ENCODE measurements around the gene MOSMO. TPM values are rescaled to one million over a fixed set of nuclear protein-coding genes. Genes with fewer than 3 reads are reported as not detected.
"Not testable (repeated sequence)": the region's sequence is repeated elsewhere in the genome, so short reads cannot be mapped to it uniquely, and the experiment has no call there.

Gene MOSMO
- total RNA-seq, 2 donors from 2014 or later = 6.2 to 8.6 TPM

GRCh38 chr16:21989751-21990150, 18.2 kb upstream of the MOSMO start:
- no peaks in the 10 kb centered on the region for H3K27me3 Mint-ChIP-seq
- peak overlapping the region; percentile 32 for H3K27ac Mint-ChIP-seq
- no peaks in the 10 kb centered on the region for H3K9me3 ChIP-seq (ENCODE audit: control insufficient read depth, low read length, poor library complexity, severe bottlenecking)
- peaks cover 4% of the 10 kb centered on the region for H3K36me3 Mint-ChIP-seq (ENCODE audit: low read depth)
- ATAC-seq (no peak), DNase-seq (no peak)
- peaks cover 33% of the 10 kb centered on the region for H3K4me1 Mint-ChIP-seq
- no peak overlapping the region for H3K4me3 Mint-ChIP-seq

GRCh38 chr16:21990381-21990944, 17.4 kb upstream of the MOSMO start:
- Mint-ChIP-seq H3K4me1 (peaks cover 33% of the 10 kb centered on the region), H3K36me3 (ENCODE audit: low read depth) (peaks cover 4% of the 10 kb centered on the region), H3K27me3 (no peaks in the 10 kb centered on the region), H3K4me3 (peak overlapping the region; percentile 55), H3K27ac (peak overlapping the region; percentile 32)
- ATAC-seq (no peak), DNase-seq (no peak)
- no peaks in the 10 kb centered on the region for H3K9me3 ChIP-seq (ENCODE audit: control insufficient read depth, low read length, poor library complexity, severe bottlenecking)

GRCh38 chr16:21991621-21992020, 16.3 kb upstream of the MOSMO start:
- ATAC-seq (peak; percentile 46), DNase-seq (no peak)
- no peak overlapping the region for H3K4me3 Mint-ChIP-seq
- no peaks in the 10 kb centered on the region for H3K27me3 Mint-ChIP-seq
- H3K9me3 ChIP-seq (ENCODE audit: control insufficient read depth, low read length, poor library complexity, severe bottlenecking) = no peaks in the 10 kb centered on the region
- peak overlapping the region; percentile 59 for H3K27ac Mint-ChIP-seq
- peaks cover 33% of the 10 kb centered on the region for H3K4me1 Mint-ChIP-seq
- peaks cover 4% of the 10 kb centered on the region for H3K36me3 Mint-ChIP-seq (ENCODE audit: low read depth)

GRCh38 chr16:21994856-21995465, 12.9 kb upstream of the MOSMO start:
- no peak for DNase-seq
- Mint-ChIP-seq H3K36me3 (ENCODE audit: low read depth) (no peaks in the 10 kb centered on the region), H3K27me3 (no peaks in the 10 kb centered on the region), H3K4me3 (no peak overlapping the region), H3K4me1 (peaks cover 21% of the 10 kb centered on the region), H3K27ac (no peak overlapping the region)
- no peak for ATAC-seq
- no peaks in the 10 kb centered on the region for H3K9me3 ChIP-seq (ENCODE audit: control insufficient read depth, low read length, poor library complexity, severe bottlenecking)

GRCh38 chr16:21996923-21997696, 10.8 kb upstream of the MOSMO start:
- DNase-seq (no peak), ATAC-seq (no peak)
- no peak overlapping the region for H3K27ac Mint-ChIP-seq
- H3K4me3 Mint-ChIP-seq = no peak overlapping the region
- no peaks in the 10 kb centered on the region for H3K27me3 Mint-ChIP-seq
- H3K36me3 Mint-ChIP-seq (ENCODE audit: low read depth) = no peaks in the 10 kb centered on the region
- H3K4me1 Mint-ChIP-seq = peaks cover 11% of the 10 kb centered on the region
- no peaks in the 10 kb centered on the region for H3K9me3 ChIP-seq (ENCODE audit: control insufficient read depth, low read length, poor library complexity, severe bottlenecking)

- Mint-ChIP-seq H3K27ac (no peak overlapping the region), H3K36me3 (ENCODE audit: low read depth) (no peaks in the 10 kb centered on the region), H3K27me3 (no peaks in the 10 kb centered on the region), H3K4me1 (peaks cover 10% of the 10 kb centered on the region), H3K4me3 (no peak overlapping the region)
- no peaks in the 10 kb centered on the region for H3K9me3 ChIP-seq (ENCODE audit: control insufficient read depth, low read length, poor library complexity, severe bottlenecking)
- no peak for ATAC-seq
- DNase-seq = no peak
Observed at GRCh38 chr16:21997697-21998480, 10.0 kb upstream of the MOSMO start.

GRCh38 chr16:22001591-22001990, 6.3 kb upstream of the MOSMO start:
- Mint-ChIP-seq H3K4me1 (peaks cover 9% of the 10 kb centered on the region), H3K27me3 (no peaks in the 10 kb centered on the region), H3K4me3 (no peak overlapping the region), H3K27ac (peak overlapping the region; percentile 80), H3K36me3 (ENCODE audit: low read depth) (no peaks in the 10 kb centered on the region)
- ATAC-seq (no peak), DNase-seq (no peak)
- H3K9me3 ChIP-seq (ENCODE audit: control insufficient read depth, low read length, poor library complexity, severe bottlenecking) = no peaks in the 10 kb centered on the region

- H3K27ac Mint-ChIP-seq; DNase-seq; H3K27me3 Mint-ChIP-seq; H3K4me3 Mint-ChIP-seq; H3K9me3 ChIP-seq (ENCODE audit: control insufficient read depth, low read length, poor library complexity, severe bottlenecking); ATAC-seq; H3K36me3 Mint-ChIP-seq (ENCODE audit: low read depth): not testable (repeated sequence)
- peaks cover 13% of the 10 kb centered on the region for H3K4me1 Mint-ChIP-seq
Observed at GRCh38 chr16:22002047-22002446, 5.9 kb upstream of the MOSMO start.

- Mint-ChIP-seq H3K36me3 (ENCODE audit: low read depth) (no peaks in the 10 kb centered on the region), H3K27ac (peak overlapping the region; percentile 45)
- DNase-seq = no peak
Observed at GRCh38 chr16:22003195-22003594, 4.7 kb upstream of the MOSMO start.

GRCh38 chr16:22004341-22004740, 3.6 kb upstream of the MOSMO start:
- no peaks in the 10 kb centered on the region for H3K9me3 ChIP-seq (ENCODE audit: control insufficient read depth, low read length, poor library complexity, severe bottlenecking)
- ATAC-seq = no peak
- Mint-ChIP-seq H3K4me3 (no peak overlapping the region), H3K36me3 (ENCODE audit: low read depth) (no peaks in the 10 kb centered on the region), H3K27me3 (no peaks in the 10 kb centered on the region), H3K4me1 (peaks cover 23% of the 10 kb centered on the region), H3K27ac (no peak overlapping the region)
- DNase-seq = no peak

More at GRCh38 chr16:22003195-22003594, 4.7 kb upstream of the MOSMO start:
- ATAC-seq = no peak
- no peaks in the 10 kb centered on the region for H3K9me3 ChIP-seq (ENCODE audit: control insufficient read depth, low read length, poor library complexity, severe bottlenecking)
- no peak overlapping the region for H3K4me3 Mint-ChIP-seq
- H3K4me1 Mint-ChIP-seq = peaks cover 19% of the 10 kb centered on the region
- H3K27me3 Mint-ChIP-seq = no peaks in the 10 kb centered on the region

- no peaks in the 10 kb centered on the region for H3K9me3 ChIP-seq (ENCODE audit: control insufficient read depth, low read length, poor library complexity, severe bottlenecking)
- Mint-ChIP-seq H3K4me1 (peaks cover 26% of the 10 kb centered on the region), H3K27me3 (no peaks in the 10 kb centered on the region), H3K27ac (no peak overlapping the region), H3K36me3 (ENCODE audit: low read depth) (peaks cover 2% of the 10 kb centered on the region), H3K4me3 (no peak overlapping the region)
- ATAC-seq (no peak), DNase-seq (no peak)
Observed at GRCh38 chr16:22005746-22006145, 2.2 kb upstream of the MOSMO start.

GRCh38 chr16:22006636-22007035, 1.3 kb upstream of the MOSMO start:
- ATAC-seq = no peak
- Mint-ChIP-seq H3K27ac (peak overlapping the region; percentile 89), H3K27me3 (no peaks in the 10 kb centered on the region), H3K4me3 (peak overlapping the region; percentile 94), H3K36me3 (ENCODE audit: low read depth) (peaks cover 2% of the 10 kb centered on the region), H3K4me1 (peaks cover 23% of the 10 kb centered on the region)
- H3K9me3 ChIP-seq (ENCODE audit: control insufficient read depth, low read length, poor library complexity, severe bottlenecking) = no peaks in the 10 kb centered on the region
- DNase-seq = no peak

GRCh38 chr16:22007159-22007508, 777 bp upstream of the MOSMO start:
- peaks cover 2% of the 10 kb centered on the region for H3K36me3 Mint-ChIP-seq (ENCODE audit: low read depth)
- ATAC-seq (no peak), DNase-seq (no peak)
- no peaks in the 10 kb centered on the region for H3K9me3 ChIP-seq (ENCODE audit: control insufficient read depth, low read length, poor library complexity, severe bottlenecking)
- H3K27me3 Mint-ChIP-seq = no peaks in the 10 kb centered on the region
- H3K27ac Mint-ChIP-seq = peak overlapping the region; percentile 89
- peak overlapping the region; percentile 94 for H3K4me3 Mint-ChIP-seq
- H3K4me1 Mint-ChIP-seq = peaks cover 24% of the 10 kb centered on the region
